NCI-H524 treated with DMSO at 0.1 percent for 48 hours (cell line): ENCODE results near the gene HEXIM1.

Source experiments
- DNase-seq: peaks from one replicate; lab custom pipeline; 2025; lab: John Stamatoyannopoulos, UW

HEXIM1 gene

GRCh38 chr17:45172541-45173286, 24.4 kb downstream of the HEXIM1 start:
- no peak for DNase-seq

DNA sequence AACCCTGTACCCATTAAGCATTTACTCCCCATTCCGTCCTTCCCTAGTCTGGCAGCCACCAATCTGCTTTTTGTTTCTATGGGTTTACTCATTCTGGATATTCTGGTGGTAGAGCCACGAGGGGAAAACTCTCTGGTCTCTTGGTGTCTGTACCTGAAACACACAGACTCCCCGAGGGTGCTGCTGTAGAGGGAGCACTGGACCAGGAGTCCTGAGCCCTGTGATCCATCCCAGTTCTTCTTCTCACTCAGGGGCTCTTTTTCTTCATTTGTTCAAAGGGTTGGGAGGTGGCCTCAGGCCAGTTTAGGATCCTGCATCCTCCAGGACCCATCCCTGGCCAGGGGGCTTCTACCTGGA, 27.5 kb downstream of the HEXIM1 start:
- no peak for DNase-seq

DNA sequence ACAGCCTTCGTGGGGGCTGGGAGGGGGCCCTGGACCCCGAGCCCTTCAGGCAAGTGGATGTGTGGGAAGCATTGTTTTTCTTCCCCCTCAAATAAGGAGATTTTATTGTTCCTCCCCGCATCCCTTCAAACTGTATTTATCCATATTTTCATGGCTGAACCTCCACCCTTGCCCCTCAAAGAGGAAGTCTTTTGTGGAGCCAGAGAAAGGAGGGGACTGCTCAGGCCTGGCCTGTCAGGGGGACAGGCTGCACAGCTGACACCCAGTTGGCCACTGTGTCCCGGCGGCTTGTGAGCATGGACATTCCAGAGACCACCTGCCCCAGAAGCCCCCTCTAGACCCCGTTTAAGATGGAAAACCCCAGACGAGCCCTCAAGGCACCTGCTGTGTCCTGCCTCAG, 29.3 kb downstream of the HEXIM1 start:
- DNase-seq: no peak

DNA sequence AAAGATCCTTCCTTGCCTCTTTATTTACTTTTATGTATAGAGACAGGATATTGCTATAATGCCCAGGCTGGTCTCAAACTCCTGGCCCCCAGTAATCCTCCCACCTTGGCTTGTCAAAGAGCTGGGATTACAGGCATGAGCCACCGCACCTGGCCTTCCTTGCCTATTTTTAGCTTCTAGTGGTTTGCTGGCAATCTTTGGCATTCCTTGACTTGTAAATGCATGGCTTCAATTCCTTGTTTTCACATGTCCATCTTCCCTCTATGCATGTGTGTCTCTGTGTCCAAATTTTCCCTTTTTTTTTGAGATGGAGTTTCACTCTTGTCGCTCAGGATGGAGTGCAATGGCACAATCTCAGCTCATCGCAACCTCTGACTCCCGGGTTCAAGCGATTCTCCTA, 35.9 kb downstream of the HEXIM1 start:
- DNase-seq: no peak

- DNase-seq: no peak
Measured at GRCh38 chr17:45186801-45187354, 38.6 kb downstream of the HEXIM1 start.

GRCh38 chr17:45189009-45189408, 40.7 kb downstream of the HEXIM1 start:
- no peak for DNase-seq

DNA sequence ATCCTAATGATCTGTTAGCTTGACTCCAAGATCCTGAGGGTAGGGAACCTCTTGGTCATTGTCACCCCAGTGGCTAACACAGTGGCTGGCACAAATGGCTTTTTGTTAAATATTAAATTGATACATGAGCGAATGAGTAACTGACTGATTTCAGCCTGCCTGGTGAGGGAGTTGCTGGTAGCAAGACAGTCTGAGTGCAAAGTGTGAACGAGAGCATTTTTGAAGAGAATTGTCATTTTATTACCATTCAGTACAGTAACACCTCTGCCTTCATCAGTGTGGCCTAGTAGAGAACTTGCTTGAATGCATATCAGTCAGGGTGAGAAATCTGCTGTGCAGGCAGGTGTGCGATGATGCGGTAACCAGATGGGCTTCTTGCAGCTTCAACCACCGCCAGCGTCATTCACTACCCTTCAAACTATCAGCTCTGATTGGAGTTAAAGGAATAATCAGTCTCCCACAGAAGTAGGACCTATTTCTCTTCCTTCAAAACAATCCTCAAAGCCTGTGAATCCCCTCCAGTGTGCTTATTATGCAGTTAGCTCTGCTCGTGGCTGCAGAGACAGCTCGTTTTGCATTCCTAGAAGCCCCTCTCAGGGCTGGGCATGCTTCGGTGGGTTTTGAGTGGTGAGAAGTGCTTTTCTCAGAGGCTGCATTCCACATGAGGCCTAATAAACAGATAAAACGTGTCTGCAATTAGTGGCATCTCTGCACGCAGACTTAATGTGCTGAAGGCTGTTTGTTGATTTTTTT, 42.4 kb downstream of the HEXIM1 start:
- DNase-seq: no peak

- no peak for DNase-seq
Measured at GRCh38 chr17:45195424-45195823, 47.1 kb downstream of the HEXIM1 start.

GRCh38 chr17:45197108-45197507, 48.8 kb downstream of the HEXIM1 start:
- no peak for DNase-seq

DNA sequence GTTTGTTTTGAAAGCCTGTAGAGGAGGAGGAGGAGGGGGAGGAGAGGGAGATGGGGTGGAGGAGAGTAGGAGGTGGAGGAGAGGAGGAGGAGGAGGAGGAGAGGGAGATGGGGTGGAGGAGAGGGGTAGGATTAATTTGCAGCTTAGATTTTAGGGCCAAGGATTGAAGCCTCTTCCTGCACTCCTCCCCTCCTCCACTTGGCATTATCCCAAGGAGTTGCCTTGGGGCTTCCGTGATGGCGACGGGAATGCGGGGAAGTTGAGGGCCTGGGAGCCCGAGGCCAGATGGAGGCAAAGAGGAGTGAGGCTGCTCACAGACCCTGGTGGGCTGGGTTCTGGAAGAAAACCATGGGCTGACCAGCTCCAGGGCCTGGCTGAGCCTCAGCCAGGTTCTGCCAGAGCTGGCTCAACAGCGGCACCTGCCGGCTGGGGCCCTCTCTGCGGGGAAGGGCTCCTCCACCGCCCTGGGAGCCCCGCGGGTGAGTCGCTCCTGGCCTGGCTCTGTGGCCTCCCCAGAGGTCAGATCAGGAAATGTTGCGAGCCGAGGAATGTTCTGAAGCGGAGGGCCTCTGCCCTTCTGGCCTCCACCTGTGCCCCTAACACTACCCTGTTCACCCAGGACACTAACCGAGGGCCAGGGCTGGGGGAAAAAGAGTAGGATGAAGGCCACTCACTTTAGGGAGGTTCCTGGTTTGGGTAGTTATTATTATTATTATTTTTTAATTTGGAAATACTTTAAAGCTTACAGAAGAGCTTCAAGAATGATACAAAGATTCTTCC, 49.5 kb downstream of the HEXIM1 start:
- DNase-seq: peak; percentile 37

DNA sequence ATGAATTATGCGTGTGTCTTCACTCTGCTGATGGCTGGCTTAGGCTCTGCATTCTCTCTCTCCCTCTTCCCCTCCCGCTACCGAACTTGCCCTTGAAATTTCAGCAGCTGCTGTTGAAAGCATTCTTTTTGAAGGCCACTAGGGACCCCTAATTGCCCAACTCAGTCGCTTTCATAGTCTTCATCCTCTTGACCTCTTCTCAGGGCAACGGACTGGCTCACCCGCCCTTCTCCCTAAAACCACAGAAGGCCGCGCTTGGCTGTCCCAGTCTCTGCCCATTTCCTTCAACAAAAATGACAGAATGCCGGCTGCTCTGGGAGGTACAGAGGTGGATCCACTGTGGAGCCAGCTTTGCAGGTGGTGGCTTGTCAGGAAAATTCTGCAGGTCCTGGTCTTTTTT, 52.4 kb downstream of the HEXIM1 start:
- no peak for DNase-seq

- no peak for DNase-seq
Measured at GRCh38 chr17:45201457-45201856, 53.2 kb downstream of the HEXIM1 start.
